Smooth muscle cell (in vitro differentiated cells): ENCODE measurements around the gene ANKRD33. TPM values are rescaled to one million over a fixed set of nuclear protein-coding genes. Genes with fewer than 3 reads are reported as not detected.

Experiments
- DNase-seq: peaks from one replicate; lab custom pipeline; 2025; ENCODE audit not compliant: unreplicated experiment; lab: John Stamatoyannopoulos, UW
- H2AFZ ChIP-seq: fragments of 200-600 bp; sonication (generic); 2 replicates; pipeline ENCODE4 v1.6.0; 2016; ENCODE audit warnings: antibody characterized with exemption, low read depth, mild to moderate bottlenecking
- H3F3A ChIP-seq: fragments of 200-600 bp; sonication (generic); 2 replicates; pipeline ENCODE4 v1.6.0; 2017; ENCODE audit warnings: antibody characterized with exemption, low read depth
- H3K27ac ChIP-seq: fragments of 200-600 bp; sonication (generic); 2 replicates; pipeline ENCODE4 v1.5.1; 2016; ENCODE audit warnings: low read depth, mild to moderate bottlenecking
- H3K27me3 ChIP-seq: fragments of 200-600 bp; sonication (generic); 2 replicates; pipeline ENCODE4 v1.6.1; 2016; ENCODE audit warnings: low read depth, mild to moderate bottlenecking
- H3K36me3 ChIP-seq: fragments of 200-600 bp; sonication (generic); 2 replicates; pipeline ENCODE4 v1.5.1; 2016; ENCODE audit warnings: low read depth
- H3K4me1 ChIP-seq: fragments of 200-600 bp; sonication (generic); 2 replicates; pipeline ENCODE4 v1.5.1; 2016; ENCODE audit warnings: low read depth
- H3K4me2 ChIP-seq: fragments of 200-600 bp; sonication (generic); 2 replicates; pipeline ENCODE4 v1.6.0; 2016; ENCODE audit warnings: mild to moderate bottlenecking
- H3K4me3 ChIP-seq: fragments of 200-600 bp; sonication (generic); 2 replicates; pipeline ENCODE4 v1.5.1; 2016; ENCODE audit warnings: mild to moderate bottlenecking
- H3K79me2 ChIP-seq: fragments of 200-600 bp; sonication (generic); 2 replicates; pipeline ENCODE4 v1.6.0; 2016; ENCODE audit warnings: low read depth, mild to moderate bottlenecking
- H3K9ac ChIP-seq: fragments of 200-600 bp; sonication (generic); 2 replicates; pipeline ENCODE4 v1.6.0; 2016; ENCODE audit warnings: low read depth
- H3K9me3 ChIP-seq: fragments of 200-600 bp; sonication (generic); replicated peaks from 2 replicates; pipeline ENCODE4 v1.5.1; 2016; ENCODE audit warnings: low read depth
- H4K20me1 ChIP-seq: fragments of 200-600 bp; sonication (generic); 2 replicates; pipeline ENCODE4 v1.6.0; 2016; ENCODE audit warnings: low read depth
- CTCF ChIP-seq: fragments of 200-600 bp; sonication (generic); IDR thresholded peaks from 2 replicates; pipeline ENCODE4 v1.5.1; 2017; ENCODE audit warnings: borderline replicate concordance, mild to moderate bottlenecking, antibody characterized with exemption; ENCODE audit not compliant: insufficient read depth, poor library complexity, severe bottlenecking
- WGBS: methylation state at CpG from one replicate; pipeline ENCODE4 v1.1.7; 2016; ENCODE audit warnings: low lambda C conversion rate; 5-methylcytosine and 5-hydroxymethylcytosine counted together
- polyA plus RNA-seq: library from polyadenylated mRNA; unstranded; fragments of >200 nt; fragmentation: Nextera tagmentation; extraction: Ambion mirVana; gene quantifications from 2 replicates; pipeline ENCODE4 v1.2.1, GENCODE V29; 2016
- total RNA-seq: library from RNA; depleted of rRNA; stranded (reverse); fragments of >200 nt; gene quantifications from 2 replicates; pipeline ENCODE4 v1.2.3, GENCODE V29; 2014

Gene ANKRD33
- total and polyA plus RNA-seq, 2 experiments from 2014 or later, result 1.3 TPM; not detected in 1

- H2AFZ ChIP-seq, result peak within 1 kb of the TSS; percentile 69
- H3K4me2 ChIP-seq, result peak within 1 kb of the TSS; percentile 84
- no peaks in the 10 kb centered on the region for H3K79me2 ChIP-seq
- 32% methylated on average over 49 of the region's 74 CpGs for WGBS
- no peaks in the 10 kb centered on the region for H4K20me1 ChIP-seq
- H3K9me3 ChIP-seq, result no peaks in the 10 kb centered on the region
- H3K4me3 ChIP-seq, result peak within 1 kb of the TSS; percentile 62
- H3F3A ChIP-seq, result peaks cover 7% of the 10 kb centered on the region
- no peaks in the 10 kb centered on the region for H3K4me1 ChIP-seq
- H3K27me3 ChIP-seq, result no peaks in the 10 kb centered on the region
- no peaks in the 10 kb centered on the region for H3K36me3 ChIP-seq
- no peak for DNase-seq
- peak within 1 kb of the TSS; percentile 43 for H3K9ac ChIP-seq
- TF ChIP-seq CTCF, result no peak
- no peak within 1 kb of the TSS for H3K27ac ChIP-seq
Measured at GRCh38 chr12:51907083-51907855, 19.4 kb downstream of the ANKRD33 start, which contains the start of gene ACVRL1. Gene ACVRL1 (plus strand): TSS chr12:51907504. CDS start chr12:51912475, 4,971 bp downstream.

GRCh38 chr12:51907856-51908425 lies 20.0 kb downstream of the ANKRD33 start:
- no peak overlapping the region for H3K27ac ChIP-seq
- H2AFZ ChIP-seq, result peak overlapping the region; percentile 69
- 81% methylated on average over 7 of the region's 7 CpGs for WGBS
- H3K4me3 ChIP-seq, result peak overlapping the region; percentile 62
- H4K20me1 ChIP-seq, result no peaks in the 10 kb centered on the region
- H3K9ac ChIP-seq, result no peak overlapping the region
- no peak for TF ChIP-seq CTCF
- no peaks in the 10 kb centered on the region for H3K9me3 ChIP-seq
- H3K4me2 ChIP-seq, result peak overlapping the region; percentile 84
- H3K36me3 ChIP-seq, result no peaks in the 10 kb centered on the region
- H3K79me2 ChIP-seq, result no peaks in the 10 kb centered on the region
- no peaks in the 10 kb centered on the region for H3K4me1 ChIP-seq
- no peak for DNase-seq
- H3F3A ChIP-seq, result peaks cover 7% of the 10 kb centered on the region
- H3K27me3 ChIP-seq, result no peaks in the 10 kb centered on the region

- Histone ChIP-seq H3K9ac (no peak overlapping the region), H3F3A (peaks cover 7% of the 10 kb centered on the region), H3K79me2 (no peaks in the 10 kb centered on the region), H3K36me3 (no peaks in the 10 kb centered on the region), H3K9me3 (no peaks in the 10 kb centered on the region), H3K27ac (no peak overlapping the region), H3K4me2 (no peak overlapping the region), H3K4me3 (no peak overlapping the region), H4K20me1 (no peaks in the 10 kb centered on the region), H2AFZ (no peak overlapping the region), H3K4me1 (no peaks in the 10 kb centered on the region), H3K27me3 (no peaks in the 10 kb centered on the region)
- DNase-seq, result no peak
- 94% methylated on average over 9 of the region's 9 CpGs for WGBS
- no peak for TF ChIP-seq CTCF
Measured at GRCh38 chr12:51908876-51909592, 21.1 kb downstream of the ANKRD33 start.
